ENCODE data around the gene PRKAB1. TPM values are rescaled to one million over a fixed set of nuclear protein-coding genes. Genes with fewer than 3 reads are reported as not detected.

Gene PRKAB1

DNA sequence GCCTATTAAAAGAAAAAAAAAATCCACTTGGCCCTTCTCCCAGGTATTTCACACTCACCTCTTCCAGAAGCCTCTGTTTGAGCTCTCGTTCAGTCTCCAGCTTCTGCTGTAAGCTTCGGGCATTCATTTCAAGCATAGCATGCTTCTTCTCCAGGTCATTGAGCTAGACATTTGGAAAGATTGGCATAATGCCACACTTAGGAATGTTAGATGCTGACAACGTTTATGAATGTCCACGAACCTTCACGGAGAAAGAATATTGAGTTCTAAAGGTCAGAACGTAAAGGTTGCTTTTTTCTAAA lies 60.5 kb downstream of the PRKAB1 start:
- Histone ChIP-seq H3K27me3 (ENCODE audit: control insufficient read depth in 3 of 3, insufficient read depth in 3 of 3, low read depth in 1 of 3, low read length in 3 of 3) (no peaks in the 10 kb centered on the region), H4K91ac (ENCODE audit: low read depth, low read length, poor library complexity) (no peak overlapping the region), H3K27ac (replicated peaks; ENCODE audit: low read length) (no peak overlapping the region), H3K4me1 (ENCODE audit: control insufficient read depth in 2 of 2, insufficient read depth in 1 of 2, low read depth in 1 of 2, low read length in 2 of 2) (no peaks in the 10 kb centered on the region), H3K23ac (ENCODE audit: low read depth, low read length, poor library complexity) (no peak overlapping the region), H3K36me3 (replicated peaks in 1 of 2; ENCODE audit: control insufficient read depth in 2 of 2, insufficient read depth in 2 of 2, low read length in 2 of 2) (peaks cover 12 to 79% of the 10 kb centered on the region in 2 donors), H3K4ac (ENCODE audit: low read length) (no peak overlapping the region), H3K4me3 (ENCODE audit: low read length in 2 of 2) (no peak overlapping the region), H2BK5ac (ENCODE audit: low read length) (no peak overlapping the region), H2BK12ac (ENCODE audit: low read length) (no peak overlapping the region), H3K79me1 (ENCODE audit: low read depth, low read length) (no peaks in the 10 kb centered on the region), H2AK5ac (ENCODE audit: low read depth, low read length) (no peak overlapping the region), H3K9me3 (replicated peaks in 1 of 2; ENCODE audit: control insufficient read depth in 2 of 2, insufficient read depth in 1 of 2, low read depth in 1 of 2, low read length in 2 of 2) (no peaks in the 10 kb centered on the region), H3K9ac (ENCODE audit: low read depth, low read length, poor library complexity) (no peak overlapping the region), H2BK120ac (ENCODE audit: low read depth, low read length) (no peak overlapping the region), H3K18ac (ENCODE audit: low read length) (no peak overlapping the region), H3K14ac (ENCODE audit: low read length) (no peak overlapping the region), H2BK15ac (ENCODE audit: low read length) (no peak overlapping the region), H3K4me2 (ENCODE audit: insufficient read depth, low read length, poor library complexity, severe bottlenecking) (no peak overlapping the region), H4K8ac (ENCODE audit: low read depth, low read length) (no peak overlapping the region), H2AFZ (ENCODE audit: low read length) (no peak overlapping the region)
- WGBS, 2 donors (ENCODE audit: extremely low coverage in 2 of 2, insufficient read length in 2 of 2, insufficient replicate concordance in 1 of 2) = no CpG with 5 or more reads among the region's 6 CpGs
- DNase-seq (ENCODE audit: low spot score) = no peak

DNA sequence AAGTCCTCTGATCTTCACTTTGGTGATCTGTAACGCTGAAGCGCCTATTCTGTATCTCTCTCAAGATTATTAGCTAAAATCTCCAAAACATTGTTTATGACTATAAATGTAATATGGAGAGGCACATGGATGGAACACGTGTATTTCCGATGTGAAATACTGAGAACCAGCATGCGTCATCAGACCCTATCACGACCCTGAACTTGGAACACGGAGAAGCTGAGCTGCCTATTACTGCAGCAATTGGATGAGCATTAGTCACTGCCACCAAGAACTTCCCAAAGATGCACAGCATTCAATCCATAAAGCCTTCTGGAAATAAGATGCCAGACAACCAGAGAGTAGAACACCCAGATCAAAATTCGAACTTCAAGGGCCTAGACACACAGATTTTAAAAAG lies 61.9 kb downstream of the PRKAB1 start:
- no peaks in the 10 kb centered on the region for H3K27me3 ChIP-seq (ENCODE audit: control insufficient read depth in 3 of 3, insufficient read depth in 3 of 3, low read depth in 1 of 3, low read length in 3 of 3)
- no peak for DNase-seq (ENCODE audit: low spot score)
- no peaks in the 10 kb centered on the region for H3K9me3 ChIP-seq (replicated peaks in 1 of 2; ENCODE audit: control insufficient read depth in 2 of 2, insufficient read depth in 1 of 2, low read depth in 1 of 2, low read length in 2 of 2)
- no peak overlapping the region for H2BK15ac ChIP-seq (ENCODE audit: low read length)
- no peak overlapping the region for H2BK12ac ChIP-seq (ENCODE audit: low read length)
- no peak overlapping the region for H2BK5ac ChIP-seq (ENCODE audit: low read length)
- H2AFZ ChIP-seq (ENCODE audit: low read length) = no peak overlapping the region
- H4K91ac ChIP-seq (ENCODE audit: low read depth, low read length, poor library complexity) = no peak overlapping the region
- H3K14ac ChIP-seq (ENCODE audit: low read length) = no peak overlapping the region
- H2BK120ac ChIP-seq (ENCODE audit: low read depth, low read length) = no peak overlapping the region
- H3K18ac ChIP-seq (ENCODE audit: low read length) = no peak overlapping the region
- H3K23ac ChIP-seq (ENCODE audit: low read depth, low read length, poor library complexity) = no peak overlapping the region
- H3K79me1 ChIP-seq (ENCODE audit: low read depth, low read length) = no peaks in the 10 kb centered on the region
- peaks cover 22 to 85% of the 10 kb centered on the region in 2 donors for H3K36me3 ChIP-seq (replicated peaks in 1 of 2; ENCODE audit: control insufficient read depth in 2 of 2, insufficient read depth in 2 of 2, low read length in 2 of 2)
- H3K4me3 ChIP-seq (ENCODE audit: low read length in 2 of 2) = no peak overlapping the region
- no peak overlapping the region for H4K8ac ChIP-seq (ENCODE audit: low read depth, low read length)
- WGBS, 2 donors (ENCODE audit: extremely low coverage in 2 of 2, insufficient read length in 2 of 2, insufficient replicate concordance in 1 of 2) = no CpG with 5 or more reads among the region's 8 CpGs
- no peak overlapping the region for H2AK5ac ChIP-seq (ENCODE audit: low read depth, low read length)
- H3K27ac ChIP-seq (replicated peaks; ENCODE audit: low read length) = no peak overlapping the region
- H3K4me1 ChIP-seq (ENCODE audit: control insufficient read depth in 2 of 2, insufficient read depth in 1 of 2, low read depth in 1 of 2, low read length in 2 of 2) = no peaks in the 10 kb centered on the region
- H3K4me2 ChIP-seq (ENCODE audit: insufficient read depth, low read length, poor library complexity, severe bottlenecking) = no peak overlapping the region
- H3K9ac ChIP-seq (ENCODE audit: low read depth, low read length, poor library complexity) = no peak overlapping the region
- no peak overlapping the region for H3K4ac ChIP-seq (ENCODE audit: low read length)

DNA sequence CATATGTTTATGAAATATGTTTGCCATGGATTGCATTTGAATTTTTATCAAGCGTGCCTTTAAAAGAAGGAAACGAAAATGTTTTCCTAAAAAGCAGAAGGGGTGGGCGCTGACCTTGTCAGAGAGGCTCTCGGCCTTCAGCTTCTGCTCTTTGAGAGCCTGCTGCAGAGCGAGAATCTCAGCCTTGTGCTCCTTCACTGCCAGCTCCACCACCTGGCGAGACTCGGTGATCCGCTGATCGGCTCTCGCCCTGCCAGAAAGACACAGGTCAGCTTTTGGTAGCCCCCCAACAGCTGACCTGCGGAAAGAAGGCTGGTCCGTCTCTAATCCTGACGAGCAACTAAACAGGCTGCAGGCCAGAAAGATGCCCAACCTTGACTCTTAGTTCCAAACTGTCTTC lies 62.4 kb downstream of the PRKAB1 start:
- Histone ChIP-seq H3K14ac (ENCODE audit: low read length) (no peak overlapping the region), H3K23ac (ENCODE audit: low read depth, low read length, poor library complexity) (no peak overlapping the region), H3K4me1 (ENCODE audit: control insufficient read depth in 2 of 2, insufficient read depth in 1 of 2, low read depth in 1 of 2, low read length in 2 of 2) (no peaks in the 10 kb centered on the region), H3K27me3 (ENCODE audit: control insufficient read depth in 3 of 3, insufficient read depth in 3 of 3, low read depth in 1 of 3, low read length in 3 of 3) (no peaks in the 10 kb centered on the region), H2AK5ac (ENCODE audit: low read depth, low read length) (no peak overlapping the region), H2BK5ac (ENCODE audit: low read length) (no peak overlapping the region), H3K4me3 (ENCODE audit: low read length in 2 of 2) (no peak overlapping the region), H3K4me2 (ENCODE audit: insufficient read depth, low read length, poor library complexity, severe bottlenecking) (no peak overlapping the region), H2BK15ac (ENCODE audit: low read length) (no peak overlapping the region), H2AFZ (ENCODE audit: low read length) (no peak overlapping the region), H2BK120ac (ENCODE audit: low read depth, low read length) (no peak overlapping the region), H3K18ac (ENCODE audit: low read length) (no peak overlapping the region), H4K91ac (ENCODE audit: low read depth, low read length, poor library complexity) (no peak overlapping the region), H3K27ac (replicated peaks; ENCODE audit: low read length) (no peak overlapping the region), H2BK12ac (ENCODE audit: low read length) (no peak overlapping the region), H3K9me3 (replicated peaks in 1 of 2; ENCODE audit: control insufficient read depth in 2 of 2, insufficient read depth in 1 of 2, low read depth in 1 of 2, low read length in 2 of 2) (peaks cover 0 to 3% of the 10 kb centered on the region in 2 donors), H3K36me3 (replicated peaks in 1 of 2; ENCODE audit: control insufficient read depth in 2 of 2, insufficient read depth in 2 of 2, low read length in 2 of 2) (peaks cover 27 to 90% of the 10 kb centered on the region in 2 donors), H3K9ac (ENCODE audit: low read depth, low read length, poor library complexity) (no peak overlapping the region), H4K8ac (ENCODE audit: low read depth, low read length) (no peak overlapping the region), H3K79me1 (ENCODE audit: low read depth, low read length) (no peaks in the 10 kb centered on the region), H3K4ac (ENCODE audit: low read length) (no peak overlapping the region)
- no CpG with 5 or more reads among the region's 13 CpGs for WGBS, 2 donors (ENCODE audit: extremely low coverage in 2 of 2, insufficient read length in 2 of 2, insufficient replicate concordance in 1 of 2)
- DNase-seq (ENCODE audit: low spot score) = no peak

Small RNA genes lying within 50 kb of the gene (small RNA-seq; reads per million reads assigned to genes)
- gene RN7SKP197 (ENCODE audit: insufficient read depth) = not detected

Measured in neuronal stem cell (in vitro differentiated cells).